Measurements from ENCODE around the gene NTF3.

Gene NTF3

GRCh38 chr12:5505116-5505515, 73.2 kb downstream of the NTF3 start:
- TF ChIP-seq CTCF (IDR thresholded peaks at IDR 0.05; ENCODE audit: extremely low read depth, insufficient read depth, missing control alignments) = no peak
- in situ Hi-C loops (cut with MboI; ENCODE audit: low pct_unique_long_range_greater_than_20kb, low sequenced_read_pairs, unreplicated experiment) = no loop called here
- no peak for DNase-seq (ENCODE audit: low spot score)

DNA sequence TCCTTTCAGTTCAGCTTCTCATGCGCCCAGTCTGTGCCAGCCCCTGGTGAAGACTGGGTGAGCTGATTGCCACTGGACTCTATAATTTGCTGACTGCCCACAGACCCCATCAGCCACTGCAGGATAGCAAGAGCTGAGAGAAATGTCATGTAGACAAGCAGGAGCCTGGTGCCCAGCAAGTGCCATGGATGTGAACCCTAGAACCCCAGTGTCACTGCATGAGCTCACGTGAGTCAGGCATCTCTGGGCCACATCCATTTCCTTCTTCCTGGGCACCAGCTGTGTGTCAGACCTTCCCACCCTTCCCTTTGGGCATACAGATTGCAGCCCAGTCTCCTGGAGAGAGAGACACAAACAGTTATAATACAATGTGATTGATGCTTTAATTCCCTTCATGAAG, 73.8 kb downstream of the NTF3 start:
- no peak for DNase-seq (ENCODE audit: low spot score)
- no peak for TF ChIP-seq CTCF (IDR thresholded peaks at IDR 0.05; ENCODE audit: extremely low read depth, insufficient read depth, missing control alignments)
- in situ Hi-C loops (cut with MboI; ENCODE audit: low pct_unique_long_range_greater_than_20kb, low sequenced_read_pairs, unreplicated experiment) = no loop called here

DNA sequence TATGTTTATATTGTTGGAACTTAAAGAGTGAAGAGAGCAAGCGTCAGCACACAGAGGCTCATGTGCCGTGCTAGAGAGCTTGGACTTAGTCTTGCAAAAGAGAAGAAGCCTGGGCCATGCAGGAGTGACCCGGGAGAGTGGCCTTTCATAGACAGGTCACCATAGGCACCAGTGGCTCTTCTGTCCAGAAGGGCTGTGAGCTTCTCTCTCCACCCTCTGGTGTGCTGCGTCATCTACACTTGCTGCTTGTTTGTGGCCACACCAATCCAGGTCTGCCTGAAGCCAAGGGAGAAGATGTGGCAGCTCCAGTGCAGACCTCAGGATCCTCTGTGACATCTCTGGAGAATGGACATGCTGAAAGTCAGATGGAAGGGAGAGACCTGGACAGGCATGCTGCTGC, 74.4 kb downstream of the NTF3 start:
- in situ Hi-C loops (cut with MboI; ENCODE audit: low pct_unique_long_range_greater_than_20kb, low sequenced_read_pairs, unreplicated experiment) = no loop called here
- no peak for DNase-seq (ENCODE audit: low spot score)
- TF ChIP-seq CTCF (IDR thresholded peaks at IDR 0.05; ENCODE audit: extremely low read depth, insufficient read depth, missing control alignments) = no peak

GRCh38 chr12:5506821-5507231, 74.9 kb downstream of the NTF3 start:
- DNase-seq (ENCODE audit: low spot score) = no peak
- TF ChIP-seq CTCF (IDR thresholded peaks at IDR 0.05; ENCODE audit: extremely low read depth, insufficient read depth, missing control alignments) = no peak
- in situ Hi-C loops (cut with MboI; ENCODE audit: low pct_unique_long_range_greater_than_20kb, low sequenced_read_pairs, unreplicated experiment) = no loop called here

- TF ChIP-seq CTCF (IDR thresholded peaks at IDR 0.05; ENCODE audit: extremely low read depth, insufficient read depth, missing control alignments) = no peak
- DNase-seq (ENCODE audit: low spot score) = no peak
- in situ Hi-C loops (cut with MboI; ENCODE audit: low pct_unique_long_range_greater_than_20kb, low sequenced_read_pairs, unreplicated experiment) = no loop called here
These were observed 75.6 kb downstream of the NTF3 start for GRCh38 chr12:5507401-5507935.

DNA sequence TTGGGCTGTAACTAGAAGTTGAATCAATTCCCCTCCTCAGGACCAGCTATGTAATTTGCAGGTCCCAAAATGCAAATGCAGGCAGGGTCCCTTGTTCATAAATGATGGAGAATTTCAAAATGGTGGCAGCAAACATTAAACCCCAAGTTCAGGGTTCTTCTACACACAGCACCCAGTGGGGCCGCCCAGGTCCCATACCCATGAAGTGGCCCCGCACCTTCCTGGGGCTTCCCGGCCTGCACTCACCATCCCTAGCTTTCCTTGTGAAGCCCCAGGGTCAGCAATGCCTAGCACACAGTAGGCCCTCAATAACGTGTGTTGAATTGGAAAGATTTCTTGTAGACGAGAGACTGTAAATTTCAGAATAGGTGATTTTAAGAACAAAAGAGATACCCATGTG, 76.0 kb downstream of the NTF3 start:
- TF ChIP-seq CTCF (IDR thresholded peaks at IDR 0.05; ENCODE audit: extremely low read depth, insufficient read depth, missing control alignments) = no peak
- in situ Hi-C loops (cut with MboI; ENCODE audit: low pct_unique_long_range_greater_than_20kb, low sequenced_read_pairs, unreplicated experiment) = no loop called here
- no peak for DNase-seq (ENCODE audit: low spot score)

- DNase-seq (ENCODE audit: low spot score) = no peak
- in situ Hi-C loops (cut with MboI; ENCODE audit: low pct_unique_long_range_greater_than_20kb, low sequenced_read_pairs, unreplicated experiment) = no loop called here
- no peak for TF ChIP-seq CTCF (IDR thresholded peaks at IDR 0.05; ENCODE audit: extremely low read depth, insufficient read depth, missing control alignments)
These were observed 77.2 kb downstream of the NTF3 start for GRCh38 chr12:5509102-5509501.
